Measurements from ENCODE around the gene KIR3DL2.
"Not testable (repeated sequence)": the region's sequence is repeated elsewhere in the genome, so short reads cannot be mapped to it uniquely, and the experiment has no call there.

KIR3DL2 gene

GRCh38 chr19:54850061-54850640, at the start of gene KIR3DL2:
Gene KIR3DL2 (plus strand): TSS chr19:54850443. CDS start chr19:54850476, 33 bp downstream.
- DNase-seq: not testable (repeated sequence)

- no peak for DNase-seq
Observed at GRCh38 chr19:54803410-54803809, 46.8 kb upstream of the KIR3DL2 start, which contains the start of gene KIR2DL4. Gene KIR2DL4 (plus strand): TSS chr19:54803610. CDS start chr19:54803652, 42 bp downstream.

- DNase-seq: no peak
Observed at GRCh38 chr19:54804101-54804500, 46.1 kb upstream of the KIR3DL2 start.

GRCh38 chr19:54804571-54804970, 45.7 kb upstream of the KIR3DL2 start:
- DNase-seq: no peak

GRCh38 chr19:54805665-54806515, 44.4 kb upstream of the KIR3DL2 start:
- no peak for DNase-seq

GRCh38 chr19:54806516-54806838, 43.8 kb upstream of the KIR3DL2 start:
- DNase-seq: no peak

GRCh38 chr19:54814571-54814970, 35.7 kb upstream of the KIR3DL2 start:
- not testable (repeated sequence) for DNase-seq

GRCh38 chr19:54816251-54816650, 34.0 kb upstream of the KIR3DL2 start, which contains the start of gene KIR3DL1:
Gene KIR3DL1 (plus strand): TSS chr19:54816468.
- DNase-seq: not testable (repeated sequence)

- DNase-seq: no peak
Observed at GRCh38 chr19:54817670-54818536, 32.3 kb upstream of the KIR3DL2 start.

GRCh38 chr19:54824416-54824815, 25.8 kb upstream of the KIR3DL2 start:
- DNase-seq: not testable (repeated sequence)

GRCh38 chr19:54825326-54825725, 24.9 kb upstream of the KIR3DL2 start:
- DNase-seq: not testable (repeated sequence)

- not testable (repeated sequence) for DNase-seq
Observed at GRCh38 chr19:54828064-54828463, 22.2 kb upstream of the KIR3DL2 start.

GRCh38 chr19:54832496-54832895, 17.7 kb upstream of the KIR3DL2 start, which contains the start of gene KIR2DS4:
Gene KIR2DS4 (plus strand): TSS chr19:54832676.
- not testable (repeated sequence) for DNase-seq

- not testable (repeated sequence) for DNase-seq
Observed at GRCh38 chr19:54835126-54835525, 15.1 kb upstream of the KIR3DL2 start.

- DNase-seq: not testable (repeated sequence)
Observed at GRCh38 chr19:54837522-54837921, 12.7 kb upstream of the KIR3DL2 start.

- not testable (repeated sequence) for DNase-seq
Observed at GRCh38 chr19:54843171-54843570, 7.1 kb upstream of the KIR3DL2 start.

GRCh38 chr19:54850930-54851329, 687 bp downstream of the KIR3DL2 start:
- no peak for DNase-seq

GRCh38 chr19:54851353-54851752, 1.1 kb downstream of the KIR3DL2 start:
- DNase-seq: no peak

GRCh38 chr19:54855241-54855640, 5.0 kb downstream of the KIR3DL2 start:
- not testable (repeated sequence) for DNase-seq

GRCh38 chr19:54858476-54858875, 8.2 kb downstream of the KIR3DL2 start:
- not testable (repeated sequence) for DNase-seq

GRCh38 chr19:54859421-54859820, 9.2 kb downstream of the KIR3DL2 start:
- DNase-seq: not testable (repeated sequence)

GRCh38 chr19:54863459-54863858, 13.2 kb downstream of the KIR3DL2 start:
- DNase-seq: not testable (repeated sequence)

- DNase-seq: no peak
Observed at GRCh38 chr19:54871696-54872095, 21.5 kb downstream of the KIR3DL2 start.

Data from activated naive CD4-positive, alpha-beta T cell treated with Interleukin-2 at 50 U/mL for 16 hours (primary cell).